Measurements from ENCODE around the gene KLHL17. TPM values are rescaled to one million over a fixed set of nuclear protein-coding genes. Genes with fewer than 3 reads are reported as not detected.

The KLHL17 gene
- polyA plus RNA-seq, 1 experiment: 14.7 TPM

GRCh38 chr1:978835-979743, 18.7 kb downstream of the KLHL17 start:
- ChIA-PET POLR2A (no interaction called here), CTCF (interaction anchor here (9.5 kb wide), 1 partner anchor 83 kb away, joined by 157 read pairs; no protein-coding TSS in a partner anchor)
- no peaks in the 10 kb centered on the region for H3K27me3 ChIP-seq (ENCODE audit: control insufficient read depth, insufficient read depth, low read length)
- no peak for TF ChIP-seq CTCF (IDR thresholded peaks at IDR 0.05; ENCODE audit: insufficient read depth, low read depth, low read length)
- H3K36me3 ChIP-seq (ENCODE audit: control insufficient read depth, insufficient read depth, low read length): no peaks in the 10 kb centered on the region
- no peak for DNase-seq (ENCODE audit: low read depth)
- no peak overlapping the region for H3K4me3 ChIP-seq (ENCODE audit: low read depth, low read length)

GRCh38 chr1:979744-980072, 19.3 kb downstream of the KLHL17 start:
- CTCF ChIA-PET: interaction anchor here (0.6 to 9.5 kb wide), 4 partner anchors 23 to 268 kb away, joined by 3 to 157 read pairs (median 24); no protein-coding TSS in a partner anchor
- no peak overlapping the region for H3K4me3 ChIP-seq (ENCODE audit: low read depth, low read length)
- no peak for DNase-seq (ENCODE audit: low read depth)
- TF ChIP-seq CTCF (IDR thresholded peaks at IDR 0.05; ENCODE audit: insufficient read depth, low read depth, low read length): no peak
- no peaks in the 10 kb centered on the region for H3K27me3 ChIP-seq (ENCODE audit: control insufficient read depth, insufficient read depth, low read length)
- H3K36me3 ChIP-seq (ENCODE audit: control insufficient read depth, insufficient read depth, low read length): no peaks in the 10 kb centered on the region
- POLR2A ChIA-PET: no interaction called here

- H3K4me3 ChIP-seq (ENCODE audit: low read depth, low read length): no peak overlapping the region
- DNase-seq (ENCODE audit: low read depth): no peak
- H3K36me3 ChIP-seq (ENCODE audit: control insufficient read depth, insufficient read depth, low read length): no peaks in the 10 kb centered on the region
- CTCF ChIA-PET: interaction anchor here (0.6 to 9.5 kb wide), 5 partner anchors 14 to 268 kb away, joined by 3 to 157 read pairs (median 4); no protein-coding TSS in a partner anchor
- no peak for TF ChIP-seq CTCF (IDR thresholded peaks at IDR 0.05; ENCODE audit: insufficient read depth, low read depth, low read length)
- no peaks in the 10 kb centered on the region for H3K27me3 ChIP-seq (ENCODE audit: control insufficient read depth, insufficient read depth, low read length)
- POLR2A ChIA-PET: no interaction called here
These were observed 19.8 kb downstream of the KLHL17 start for GRCh38 chr1:980137-980571.

- TF ChIP-seq CTCF (IDR thresholded peaks at IDR 0.05; ENCODE audit: insufficient read depth, low read depth, low read length): no peak
- no peak for DNase-seq (ENCODE audit: low read depth)
- no peak overlapping the region for H3K4me3 ChIP-seq (ENCODE audit: low read depth, low read length)
- ChIA-PET POLR2A (interaction anchor here (1.2 kb wide), 1 partner anchor 20 kb away, joined by 3 read pairs; no protein-coding TSS in a partner anchor), CTCF (interaction anchor here (1.2 to 9.5 kb wide), 6 partner anchors 14 to 391 kb away, joined by 3 to 157 read pairs (median 6); no protein-coding TSS in a partner anchor)
- no peaks in the 10 kb centered on the region for H3K27me3 ChIP-seq (ENCODE audit: control insufficient read depth, insufficient read depth, low read length)
- no peaks in the 10 kb centered on the region for H3K36me3 ChIP-seq (ENCODE audit: control insufficient read depth, insufficient read depth, low read length)
These were observed 20.4 kb downstream of the KLHL17 start for GRCh38 chr1:980602-981395.
